Esophagus squamous epithelium (tissue), 5 donors: ENCODE measurements around the gene RAB40C. TPM values are rescaled to one million over a fixed set of nuclear protein-coding genes. Genes with fewer than 3 reads are reported as not detected.

Source experiments
- DNase-seq: peaks from one replicate; lab custom pipeline; 2025; lab: John Stamatoyannopoulos, UW
- H3K27ac ChIP-seq, 4 donors: fragments of 200-600 bp; sonication (generic); one replicate each; pipeline ENCODE4 v1.5.1; 2016 to 2019; ENCODE audit warnings: mild to moderate bottlenecking in 1 of 4
- H3K27me3 ChIP-seq, 4 donors: fragments of 200-600 bp; sonication (generic); 1 replicate in 3 of 4; 2 replicates in 1 of 4; pipeline versions ENCODE4 v1.5.1 to v1.6.0; 2017 to 2021; ENCODE audit warnings: antibody characterized with exemption in 1 of 4
- H3K36me3 ChIP-seq, 3 donors: fragments of 200-600 bp; sonication (generic); one replicate each; pipeline ENCODE4 v1.5.1; 2016 to 2019
- H3K4me1 ChIP-seq, 3 donors: fragments of 200-600 bp; sonication (generic); one replicate each; pipeline ENCODE4 v1.5.1; 2017 to 2019
- H3K4me3 ChIP-seq, 4 donors: fragments of 200-600 bp; sonication (generic); 1 replicate in 3 of 4; 2 replicates in 1 of 4; pipeline ENCODE4 v1.5.1; 2016 to 2019; ENCODE audit warnings: mild to moderate bottlenecking in 2 of 4, moderate library complexity in 1 of 4
- H3K9me3 ChIP-seq, 3 donors: fragments of 200-600 bp; sonication (generic); one replicate each; pipeline ENCODE4 v1.5.1; 2016 to 2019
- POLR2A ChIP-seq, 4 donors: fragments of 450-650 bp; IDR thresholded peaks; one replicate each; pipeline ENCODE4 v1.6.1; 2017; ENCODE audit warnings: antibody characterized with exemption in 4 of 4, mild to moderate bottlenecking in 4 of 4, moderate library complexity in 3 of 4
- WGBS, 2 donors: methylation state at CpG; one replicate each; pipeline ENCODE4 v1.1.5; 2018; 5-methylcytosine and 5-hydroxymethylcytosine counted together
- intact Hi-C: fragments of 100-400 bp; cut with DNase I; formaldehyde crosslinking; loops from one replicate; pipeline ENCODE4 v1.15.0; 2022
- total RNA-seq, 4 donors: library from RNA; depleted of rRNA; stranded (reverse); fragments of >200 nt; gene quantifications; one replicate each; pipeline ENCODE4 v1.1.0, GENCODE V29; 2016
- TF ChIP-seq, protein P1 (sequence below), 6 experiments: fragments of 450-650 bp in 4 of 6; fragments of 200-600 bp in 2 of 6; sonication (generic) in 2 of 6; IDR thresholded peaks; one replicate each; pipeline ENCODE4 v1.5.1; 2016 to 2019; ENCODE audit warnings: antibody characterized with exemption in 6 of 6, mild to moderate bottlenecking in 4 of 6, moderate library complexity in 4 of 6
- donor health status: DM: yes; HTN: yes; CAD: no.

The RAB40C gene
- total RNA-seq, 4 donors from 2014 or later: 14.2 to 31.4 (median 20.3) TPM

- H3K4me3 ChIP-seq: peak overlapping the region; percentile 59 to 97 (median 76)
- peaks cover 27 to 74% (median 32%) of the 10 kb centered on the region in 3 donors for H3K4me1 ChIP-seq
- TF ChIP-seq POLR2A (IDR thresholded peaks at IDR 0.05): no peak
- TF ChIP-seq, protein P1, sequence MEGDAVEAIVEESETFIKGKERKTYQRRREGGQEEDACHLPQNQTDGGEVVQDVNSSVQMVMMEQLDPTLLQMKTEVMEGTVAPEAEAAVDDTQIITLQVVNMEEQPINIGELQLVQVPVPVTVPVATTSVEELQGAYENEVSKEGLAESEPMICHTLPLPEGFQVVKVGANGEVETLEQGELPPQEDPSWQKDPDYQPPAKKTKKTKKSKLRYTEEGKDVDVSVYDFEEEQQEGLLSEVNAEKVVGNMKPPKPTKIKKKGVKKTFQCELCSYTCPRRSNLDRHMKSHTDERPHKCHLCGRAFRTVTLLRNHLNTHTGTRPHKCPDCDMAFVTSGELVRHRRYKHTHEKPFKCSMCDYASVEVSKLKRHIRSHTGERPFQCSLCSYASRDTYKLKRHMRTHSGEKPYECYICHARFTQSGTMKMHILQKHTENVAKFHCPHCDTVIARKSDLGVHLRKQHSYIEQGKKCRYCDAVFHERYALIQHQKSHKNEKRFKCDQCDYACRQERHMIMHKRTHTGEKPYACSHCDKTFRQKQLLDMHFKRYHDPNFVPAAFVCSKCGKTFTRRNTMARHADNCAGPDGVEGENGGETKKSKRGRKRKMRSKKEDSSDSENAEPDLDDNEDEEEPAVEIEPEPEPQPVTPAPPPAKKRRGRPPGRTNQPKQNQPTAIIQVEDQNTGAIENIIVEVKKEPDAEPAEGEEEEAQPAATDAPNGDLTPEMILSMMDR (IDR thresholded peaks at IDR 0.05): no peak
- H3K27ac ChIP-seq: peak overlapping the region; percentile 61 to 90 (median 84)
- intact Hi-C loops: no loop called here
- H3K9me3 ChIP-seq: no peaks in the 10 kb centered on the region
- H3K36me3 ChIP-seq: no peaks in the 10 kb centered on the region
- WGBS, 2 donors: 30 to 94% methylated on average over 2 of the region's 13 CpGs
- no peaks in the 10 kb centered on the region for H3K27me3 ChIP-seq
- no peak for DNase-seq
Observed at GRCh38 chr16:643050-643368, 53.1 kb downstream of the RAB40C start.

GRCh38 chr16:644556-644955 lies 54.7 kb downstream of the RAB40C start:
- Histone ChIP-seq H3K27me3 (no peaks in the 10 kb centered on the region), H3K4me3 (no peak overlapping the region), H3K36me3 (no peaks in the 10 kb centered on the region), H3K9me3 (no peaks in the 10 kb centered on the region), H3K4me1 (peaks cover 32 to 86% (median 40%) of the 10 kb centered on the region in 3 donors), H3K27ac (no peak overlapping the region)
- WGBS, 2 donors: 90 to 93% methylated on average over 12 of the region's 12 CpGs
- intact Hi-C loops: no loop called here
- no peak for DNase-seq
- TF ChIP-seq, protein P1 (IDR thresholded peaks at IDR 0.05): no peak
- TF ChIP-seq POLR2A (IDR thresholded peaks at IDR 0.05): no peak

DNA sequence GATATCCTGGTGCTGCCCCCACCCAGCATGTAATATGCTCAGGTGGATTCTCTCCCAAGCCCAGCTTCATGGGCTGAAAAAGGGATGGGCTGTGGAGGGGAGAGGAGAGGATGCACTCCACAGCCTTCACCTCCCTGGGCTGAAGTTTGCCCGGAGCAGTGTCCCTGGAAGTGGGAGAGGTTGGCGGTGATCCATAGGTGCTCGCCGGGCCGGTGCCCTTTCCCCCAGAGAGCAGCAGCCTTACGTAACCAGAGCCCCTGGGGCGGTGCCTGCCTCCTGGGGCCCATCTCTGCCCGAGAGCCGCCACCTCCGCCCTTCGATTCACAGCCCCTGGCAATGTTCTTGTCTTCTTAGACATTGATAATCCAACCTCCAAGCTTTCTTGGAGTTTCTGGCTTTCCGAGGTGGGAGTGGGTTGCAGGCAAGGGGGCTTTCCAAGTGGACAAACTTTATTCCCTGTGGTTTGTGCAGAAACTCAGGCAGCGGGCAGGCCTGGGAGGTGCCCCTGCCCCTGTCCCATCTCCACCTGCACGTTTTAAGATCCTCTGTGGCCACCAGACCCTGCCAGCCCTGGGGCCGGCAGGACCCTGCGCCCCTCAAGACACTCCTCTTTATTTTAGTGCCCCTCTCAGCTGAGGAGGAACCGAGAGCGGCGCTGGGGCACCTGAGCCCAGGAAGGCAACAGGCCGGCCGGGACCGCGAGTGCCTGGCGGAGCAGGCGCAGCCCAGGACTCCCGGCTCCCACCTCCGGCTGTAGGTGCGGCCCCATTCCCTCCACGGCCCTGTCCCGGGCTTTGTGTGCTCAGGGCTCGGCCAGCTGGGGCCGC lies 56.2 kb downstream of the RAB40C start:
- no peaks in the 10 kb centered on the region for H3K36me3 ChIP-seq
- peak overlapping the region in 1 of 4 donors; percentile 16 for H3K27ac ChIP-seq
- H3K27me3 ChIP-seq: no peaks in the 10 kb centered on the region
- intact Hi-C loops: no loop called here
- TF ChIP-seq POLR2A (IDR thresholded peaks at IDR 0.05): no peak
- TF ChIP-seq, protein P1 (IDR thresholded peaks at IDR 0.05): no peak
- H3K9me3 ChIP-seq: no peaks in the 10 kb centered on the region
- WGBS, 2 donors: 35 to 41% methylated on average over 10 to 12 of the region's 32 CpGs
- H3K4me3 ChIP-seq: no peak overlapping the region
- no peak for DNase-seq
- peaks cover 42 to 94% (median 51%) of the 10 kb centered on the region in 3 donors for H3K4me1 ChIP-seq

DNA sequence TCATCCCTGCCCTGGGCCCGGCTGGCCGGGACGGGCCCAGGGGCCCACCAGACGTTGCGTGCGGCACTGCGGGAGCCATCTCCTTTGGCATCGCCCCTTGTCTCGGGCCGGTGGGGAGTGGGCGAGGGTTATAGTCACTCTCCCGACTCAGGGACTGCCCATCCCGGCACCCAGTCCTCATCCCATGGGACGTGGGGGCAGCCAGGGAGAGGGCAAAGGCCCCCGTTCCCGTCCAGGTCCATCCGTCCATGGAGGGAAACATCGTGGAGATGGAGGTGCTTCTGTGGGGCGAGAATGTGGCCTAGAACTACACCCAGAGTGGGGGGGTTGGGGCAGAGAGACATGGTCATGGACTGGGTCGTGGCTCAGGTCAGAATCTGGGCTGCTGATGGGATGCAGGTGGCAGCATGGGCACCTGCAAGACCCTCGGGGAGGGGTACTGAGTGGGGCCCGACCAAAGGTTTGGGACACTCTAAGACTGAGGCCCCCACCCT lies 56.9 kb downstream of the RAB40C start:
- Histone ChIP-seq H3K4me1 (peaks cover 42 to 89% (median 45%) of the 10 kb centered on the region in 3 donors), H3K9me3 (no peaks in the 10 kb centered on the region), H3K36me3 (peaks cover 0 to 6% (median 0%) of the 10 kb centered on the region in 3 donors), H3K27ac (no peak overlapping the region), H3K4me3 (no peak overlapping the region), H3K27me3 (no peaks in the 10 kb centered on the region)
- DNase-seq: no peak
- TF ChIP-seq, protein P1 (IDR thresholded peaks at IDR 0.05): no peak
- no peak for TF ChIP-seq POLR2A (IDR thresholded peaks at IDR 0.05)
- WGBS, 2 donors: 90% methylated on average over 2 of the region's 22 CpGs; no CpG with 5 or more reads in 1 of the 2 donors
- intact Hi-C loops: no loop called here
